H1 (cell line): ENCODE results near the gene ZNF576. TPM values are rescaled to one million over a fixed set of nuclear protein-coding genes. Genes with fewer than 3 reads are reported as not detected.

Source experiments
- BACH1 ChIP-seq: IDR thresholded peaks from 2 replicates; pipeline ENCODE4 v1.6.1; 2012; ENCODE audit warnings: low read length, improper control_type of control experiment
- CHD7 ChIP-seq: fragments of 300-600 bp; sonication (generic); IDR thresholded peaks from 2 replicates; pipeline ENCODE4 v1.7.1; 2012; ENCODE audit warnings: low read length, moderate library complexity, mild to moderate bottlenecking, inconsistent platforms; ENCODE audit not compliant: insufficient replicate concordance
- CTBP2 ChIP-seq: IDR thresholded peaks from 2 replicates; pipeline ENCODE4 v1.7.0; 2011; ENCODE audit warnings: borderline replicate concordance, mild to moderate bottlenecking, moderate library complexity, mixed read lengths, low read length; ENCODE audit not compliant: insufficient read depth, insufficient read length
- KDM5A ChIP-seq: fragments of 200-600 bp; IDR thresholded peaks from 2 replicates; pipeline ENCODE4 v1.7.1; 2012; ENCODE audit warnings: mild to moderate bottlenecking, low read length, inconsistent platforms, mixed read lengths
- SRF ChIP-seq: IDR thresholded peaks from 2 replicates; pipeline ENCODE4 v1.6.1; 2011; ENCODE audit warnings: mild to moderate bottlenecking, low read depth, low read length, moderate library complexity
- polyA plus RNA-seq, 7 experiments: library from polyadenylated mRNA; depleted of rRNA in 3 of 7; stranded (reverse) in 5 of 7; unstranded in 2 of 7; fragments of >200 nt in 5 of 7; fragments of 200-250 nt in 2 of 7; gene quantifications; 1 replicate in 5 of 7; 2 replicates in 1 of 7; 4 replicates in 1 of 7; pipeline versions ENCODE4 v1.2.1 to v1.2.3, GENCODE V29; 2011 to 2013; ENCODE audit warnings: missing spikeins in 2 of 7, mixed read lengths in 2 of 7
- total RNA-seq: library from RNA; stranded (reverse); fragmentation: NEBNext Ultra II Directional; extraction: Animal tissue kit (Norgen Biotek cat#: 25700); gene quantifications from 2 replicates; pipeline ENCODE4 v1.2.1, GENCODE V29; 2021

Gene ZNF576
- total and polyA plus RNA-seq, 2 of the 8 experiments (the other 6 are each of a cell fraction or from before 2014, with no cell fraction given) = 13.6 to 32.4 TPM

DNA sequence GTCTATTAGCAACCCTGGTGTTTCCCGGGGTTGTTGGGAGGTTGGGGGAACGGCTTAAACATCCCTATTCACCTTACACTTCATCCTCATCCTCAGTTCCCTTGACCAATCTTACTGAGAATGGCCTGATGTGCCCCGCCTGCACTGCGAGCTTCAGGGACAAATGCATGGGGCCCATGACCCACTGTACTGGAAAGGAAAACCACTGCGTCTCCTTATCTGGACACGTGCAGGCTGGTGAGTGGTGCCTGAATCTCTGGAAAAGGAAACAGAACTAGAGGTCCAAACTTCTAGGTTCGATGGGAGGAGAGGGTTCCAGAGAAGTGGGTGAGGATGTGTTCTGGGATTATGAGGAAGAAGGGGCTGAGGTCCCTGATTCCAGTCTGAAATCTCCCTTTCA is 14.9 kb upstream of the ZNF576 start (continued):
- TF ChIP-seq CHD7 (no peak), BACH1 (no peak), SRF (no peak), CTBP2 (no peak), KDM5A (no peak)
